GM12873 (cell line): ENCODE data around the gene SVIL.

ENCODE experiments used
- TF ChIP-seq, protein P1 (sequence below): IDR thresholded peaks from 2 replicates; pipeline ENCODE4 v1.5.1; 2012; ENCODE audit warnings: low read depth, mild to moderate bottlenecking, moderate library complexity, low read length, control low read depth; ENCODE audit not compliant: insufficient read depth; ENCODE audit errors: missing control alignments

Gene SVIL

DNA sequence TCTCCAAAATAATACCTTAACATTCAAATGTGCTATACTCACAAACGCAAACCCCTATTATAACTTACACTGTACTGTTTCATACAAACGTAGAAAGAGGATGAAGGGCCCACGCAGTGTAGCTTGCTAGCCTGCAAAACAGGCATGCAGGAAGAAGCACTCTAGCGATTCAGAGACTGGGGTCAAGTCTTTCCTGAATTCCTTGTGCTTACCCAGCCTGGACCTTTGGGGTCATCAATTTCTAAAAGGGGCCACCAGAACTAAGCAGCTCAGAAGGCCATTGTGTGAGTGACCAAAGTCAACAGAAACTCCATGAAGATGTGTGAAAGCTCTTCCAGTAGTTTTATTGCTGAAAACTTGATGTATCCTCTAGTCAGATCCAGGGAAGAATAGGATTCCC lies 111.9 kb downstream of the SVIL start:
- TF ChIP-seq, protein P1, sequence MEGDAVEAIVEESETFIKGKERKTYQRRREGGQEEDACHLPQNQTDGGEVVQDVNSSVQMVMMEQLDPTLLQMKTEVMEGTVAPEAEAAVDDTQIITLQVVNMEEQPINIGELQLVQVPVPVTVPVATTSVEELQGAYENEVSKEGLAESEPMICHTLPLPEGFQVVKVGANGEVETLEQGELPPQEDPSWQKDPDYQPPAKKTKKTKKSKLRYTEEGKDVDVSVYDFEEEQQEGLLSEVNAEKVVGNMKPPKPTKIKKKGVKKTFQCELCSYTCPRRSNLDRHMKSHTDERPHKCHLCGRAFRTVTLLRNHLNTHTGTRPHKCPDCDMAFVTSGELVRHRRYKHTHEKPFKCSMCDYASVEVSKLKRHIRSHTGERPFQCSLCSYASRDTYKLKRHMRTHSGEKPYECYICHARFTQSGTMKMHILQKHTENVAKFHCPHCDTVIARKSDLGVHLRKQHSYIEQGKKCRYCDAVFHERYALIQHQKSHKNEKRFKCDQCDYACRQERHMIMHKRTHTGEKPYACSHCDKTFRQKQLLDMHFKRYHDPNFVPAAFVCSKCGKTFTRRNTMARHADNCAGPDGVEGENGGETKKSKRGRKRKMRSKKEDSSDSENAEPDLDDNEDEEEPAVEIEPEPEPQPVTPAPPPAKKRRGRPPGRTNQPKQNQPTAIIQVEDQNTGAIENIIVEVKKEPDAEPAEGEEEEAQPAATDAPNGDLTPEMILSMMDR: no peak

DNA sequence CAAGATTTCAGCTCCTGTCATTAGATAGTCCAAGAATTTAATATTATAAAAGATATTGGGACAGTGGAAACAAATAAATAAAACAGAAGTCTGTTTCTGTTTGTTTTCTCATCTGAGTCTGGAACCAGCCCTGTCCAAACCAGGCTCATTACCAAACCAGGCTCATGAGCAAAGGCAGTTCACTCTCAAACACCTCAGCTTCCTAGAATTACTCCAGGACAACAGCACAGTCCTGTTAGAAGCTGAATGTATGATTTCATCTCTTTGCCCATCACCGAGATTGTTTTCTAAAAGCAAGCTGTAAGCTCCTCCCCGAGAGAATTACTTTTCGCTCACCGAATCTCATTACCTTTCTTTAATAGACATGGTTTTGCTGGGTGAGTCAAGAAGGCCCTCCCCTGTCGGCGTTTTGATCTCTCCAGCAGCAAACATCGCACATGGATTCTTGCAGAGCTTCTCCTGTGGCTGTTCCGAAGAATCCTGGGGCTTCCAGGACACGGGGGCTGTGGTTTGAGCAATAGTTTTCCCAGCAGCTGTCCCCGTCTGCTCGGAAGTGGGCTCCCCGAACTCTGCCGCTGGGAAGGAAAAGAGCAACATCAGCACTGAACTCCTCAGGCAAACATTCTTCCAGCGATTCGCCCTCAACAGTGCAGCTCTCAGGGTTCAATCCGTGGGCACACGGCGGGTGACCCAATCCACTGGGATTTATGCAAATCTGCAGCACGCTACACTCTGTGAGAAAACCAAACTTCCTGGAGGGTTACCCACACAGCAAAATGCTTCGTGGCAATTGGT lies 112.5 kb downstream of the SVIL start:
- TF ChIP-seq, protein P1: no peak

DNA sequence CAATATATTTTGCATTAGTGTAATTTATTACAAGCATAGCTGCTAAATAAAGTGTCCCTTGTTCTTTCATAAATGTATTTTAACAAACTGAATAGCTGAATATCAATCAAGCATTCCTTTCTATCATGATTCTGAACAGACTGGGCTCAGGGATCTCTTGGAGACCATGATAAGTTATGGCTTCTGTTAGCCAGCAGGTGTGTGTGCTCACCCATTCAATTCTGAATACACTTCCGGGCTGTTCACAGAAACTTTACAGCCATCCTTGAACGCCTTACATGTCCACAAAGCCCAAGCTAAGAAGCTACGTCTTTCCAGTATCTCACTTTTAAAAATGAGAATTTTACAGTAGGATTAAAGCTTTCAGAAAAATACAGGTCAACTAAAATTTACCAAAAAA lies 115.1 kb downstream of the SVIL start:
- TF ChIP-seq, protein P1: no peak

- TF ChIP-seq, protein P1: peak; percentile 67
Observed at GRCh38 chr10:29517352-29517923, 117.3 kb downstream of the SVIL start.

- TF ChIP-seq, protein P1: no peak
Observed at GRCh38 chr10:29514306-29514705, 120.5 kb downstream of the SVIL start.

DNA sequence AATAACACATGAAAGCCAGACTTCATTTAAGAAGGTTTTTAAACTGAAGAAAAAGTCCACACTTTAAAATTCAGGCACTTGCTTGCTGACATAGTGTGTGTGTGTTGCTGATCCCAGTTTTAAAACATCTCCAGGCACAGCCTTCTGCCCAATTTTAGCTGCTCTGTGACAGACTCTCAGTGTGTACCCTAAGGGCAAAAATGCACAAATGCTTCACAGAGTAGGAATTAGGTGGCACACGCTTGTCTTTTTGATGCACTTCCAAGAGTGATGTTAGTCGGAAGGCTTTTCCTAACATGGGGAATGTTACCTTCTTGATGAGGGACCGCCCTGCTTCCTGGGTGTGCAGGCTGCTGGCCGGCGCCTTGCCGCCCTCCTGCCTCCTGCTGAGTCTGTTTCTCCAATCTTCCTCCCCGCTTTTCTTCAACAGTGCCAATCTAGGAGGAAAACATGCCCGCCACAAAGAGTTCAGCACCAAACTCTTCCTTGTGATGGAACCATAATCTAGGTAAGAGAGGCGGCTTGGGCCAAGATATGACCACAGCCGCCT lies 122.3 kb downstream of the SVIL start:
- TF ChIP-seq, protein P1: no peak

DNA sequence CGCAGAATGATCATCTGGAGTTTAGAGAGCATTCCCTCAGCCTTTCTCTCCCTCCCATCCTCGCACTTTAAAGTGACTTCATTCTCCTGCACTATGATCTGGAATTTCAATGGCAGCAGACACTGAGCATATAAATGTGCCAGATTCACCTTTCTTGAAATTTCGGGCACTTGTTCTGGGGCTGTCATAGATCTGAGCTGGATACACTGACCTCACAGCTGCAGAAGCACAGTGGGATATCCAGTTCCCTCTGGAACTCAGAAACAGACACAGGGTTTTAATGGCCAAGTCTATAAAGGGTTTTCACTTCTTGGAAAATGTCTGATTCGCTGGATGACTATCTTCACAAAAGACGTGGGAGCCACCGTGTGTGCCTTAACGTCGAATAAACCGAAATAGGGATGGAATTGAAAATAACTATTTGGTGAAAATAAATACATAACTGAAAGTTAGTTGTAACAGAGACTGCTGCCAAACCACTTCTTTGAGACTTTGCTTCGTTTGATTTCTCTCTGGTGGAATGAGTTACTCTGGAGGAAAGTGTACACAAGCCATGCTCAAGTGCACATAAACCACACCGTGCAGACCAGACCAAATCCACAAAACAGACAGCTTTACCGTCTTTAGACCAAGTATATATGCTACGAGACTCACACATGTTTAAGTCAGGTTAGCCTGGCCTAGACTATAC lies 126.1 kb downstream of the SVIL start:
- TF ChIP-seq, protein P1: no peak
